ENCODE measurements around the gene MRPL47.

Gene MRPL47

DNA sequence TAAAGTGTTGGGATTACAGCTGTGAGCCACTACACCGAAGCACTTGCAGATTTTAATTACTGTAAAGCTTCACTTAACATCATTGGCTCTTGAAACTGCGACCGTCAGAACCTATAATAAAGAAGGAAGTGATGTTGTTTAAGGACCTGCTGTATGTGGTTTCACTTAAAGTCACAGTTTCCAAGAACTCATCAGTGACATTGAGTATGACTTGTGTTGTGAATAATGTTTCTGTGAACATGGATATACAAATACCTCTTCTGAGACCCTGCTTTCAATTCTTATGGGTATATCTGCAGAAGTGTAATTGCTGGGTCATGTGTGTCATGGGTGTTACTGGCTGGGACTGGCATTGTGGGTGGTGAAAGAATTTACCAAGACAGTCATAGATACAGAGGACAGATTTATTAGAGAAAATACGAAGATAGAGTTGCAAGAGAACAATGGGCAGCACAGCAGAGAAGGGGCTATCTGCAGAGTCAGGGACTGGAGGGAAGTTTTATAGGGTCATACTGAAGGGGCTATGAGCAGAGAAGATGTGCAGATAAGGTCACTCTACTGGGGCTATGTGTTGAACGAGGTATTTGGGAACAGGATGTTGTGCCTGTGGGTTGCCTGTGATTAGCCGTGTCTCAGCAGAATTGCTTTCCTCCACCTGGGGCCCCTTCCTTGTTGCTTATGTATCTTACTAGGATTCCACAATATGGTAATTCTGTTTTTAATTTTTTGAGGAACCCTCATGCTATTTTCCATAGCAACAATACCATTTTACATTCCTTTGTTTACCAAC is 4.7 kb upstream of the MRPL47 start:
- TF ChIP-seq, protein P1, sequence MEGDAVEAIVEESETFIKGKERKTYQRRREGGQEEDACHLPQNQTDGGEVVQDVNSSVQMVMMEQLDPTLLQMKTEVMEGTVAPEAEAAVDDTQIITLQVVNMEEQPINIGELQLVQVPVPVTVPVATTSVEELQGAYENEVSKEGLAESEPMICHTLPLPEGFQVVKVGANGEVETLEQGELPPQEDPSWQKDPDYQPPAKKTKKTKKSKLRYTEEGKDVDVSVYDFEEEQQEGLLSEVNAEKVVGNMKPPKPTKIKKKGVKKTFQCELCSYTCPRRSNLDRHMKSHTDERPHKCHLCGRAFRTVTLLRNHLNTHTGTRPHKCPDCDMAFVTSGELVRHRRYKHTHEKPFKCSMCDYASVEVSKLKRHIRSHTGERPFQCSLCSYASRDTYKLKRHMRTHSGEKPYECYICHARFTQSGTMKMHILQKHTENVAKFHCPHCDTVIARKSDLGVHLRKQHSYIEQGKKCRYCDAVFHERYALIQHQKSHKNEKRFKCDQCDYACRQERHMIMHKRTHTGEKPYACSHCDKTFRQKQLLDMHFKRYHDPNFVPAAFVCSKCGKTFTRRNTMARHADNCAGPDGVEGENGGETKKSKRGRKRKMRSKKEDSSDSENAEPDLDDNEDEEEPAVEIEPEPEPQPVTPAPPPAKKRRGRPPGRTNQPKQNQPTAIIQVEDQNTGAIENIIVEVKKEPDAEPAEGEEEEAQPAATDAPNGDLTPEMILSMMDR (IDR thresholded peaks at IDR 0.05; ENCODE audit: low read depth, low read length) = no peak
- H3K4me3 ChIP-seq (ENCODE audit: low read depth, low read length) = no peak overlapping the region

DNA sequence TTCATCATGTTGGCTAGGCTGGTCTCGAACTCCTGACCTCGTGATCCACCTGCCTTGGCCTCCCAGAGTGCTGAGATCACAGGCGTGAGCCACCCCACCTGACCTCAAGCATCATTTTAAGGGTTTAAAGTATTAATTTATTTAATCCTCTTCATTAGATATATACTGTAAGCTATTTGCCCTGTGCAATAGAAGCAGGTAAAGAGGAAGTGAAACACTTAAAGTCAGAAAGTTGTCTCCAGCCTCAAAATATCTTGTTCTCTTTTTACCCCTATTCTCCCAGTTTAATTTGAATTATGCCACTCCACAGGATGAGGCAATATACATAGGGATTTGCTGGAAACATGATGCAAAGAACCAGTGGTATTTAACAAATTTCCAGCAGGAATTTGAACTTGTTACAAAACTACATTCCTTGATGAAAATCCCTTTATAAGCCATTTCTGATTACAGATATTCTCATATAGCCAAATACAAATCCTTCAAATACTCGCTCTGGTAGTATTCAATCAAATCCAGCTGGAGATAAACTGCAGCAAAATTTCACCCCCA is 2.2 kb upstream of the MRPL47 start:
- TF ChIP-seq, protein P1 (IDR thresholded peaks at IDR 0.05; ENCODE audit: low read depth, low read length) = no peak
- no peak overlapping the region for H3K4me3 ChIP-seq (ENCODE audit: low read depth, low read length)

DNA sequence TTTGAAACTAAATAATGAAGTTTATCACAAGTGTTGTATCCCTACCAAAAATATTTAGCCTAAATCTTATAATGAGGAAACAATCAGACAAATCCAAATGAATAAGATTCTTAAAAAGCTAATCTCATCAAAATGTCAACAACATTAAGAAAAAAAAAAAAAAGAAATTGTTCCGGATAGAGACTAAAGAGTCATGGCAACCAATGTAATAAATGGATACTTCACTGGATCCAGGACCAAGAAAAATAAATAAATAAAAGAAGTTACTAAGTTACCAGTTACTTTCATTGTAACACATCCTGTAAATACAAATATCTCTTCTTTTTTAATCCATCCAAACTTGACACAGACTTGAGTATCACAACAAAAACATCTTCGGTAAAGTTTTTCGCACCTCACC is 607 bp downstream of the MRPL47 start:
- TF ChIP-seq, protein P1 (IDR thresholded peaks at IDR 0.05; ENCODE audit: low read depth, low read length) = no peak
- H3K4me3 ChIP-seq (ENCODE audit: low read depth, low read length) = peak overlapping the region; percentile 98

DNA sequence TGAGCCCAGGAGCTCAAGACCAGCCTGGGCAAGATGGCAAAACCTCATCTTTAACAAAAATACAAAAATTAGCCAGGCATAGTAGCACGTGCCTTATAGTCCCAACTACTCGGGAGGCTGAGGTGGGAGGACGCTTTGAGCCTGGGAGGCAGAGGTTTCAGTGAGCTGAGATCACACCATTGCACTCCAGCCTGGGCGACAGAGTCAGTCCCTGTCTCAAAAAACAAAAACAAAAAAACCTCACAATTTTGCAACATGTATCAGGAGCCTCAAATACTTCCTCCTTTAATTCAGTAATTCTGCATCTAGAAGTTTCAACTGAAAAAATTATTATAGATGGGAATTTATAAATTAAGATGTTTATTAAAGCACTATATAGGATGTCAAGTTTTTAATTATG is 1.1 kb downstream of the MRPL47 start:
- H3K4me3 ChIP-seq (ENCODE audit: low read depth, low read length) = peak overlapping the region; percentile 98

DNA sequence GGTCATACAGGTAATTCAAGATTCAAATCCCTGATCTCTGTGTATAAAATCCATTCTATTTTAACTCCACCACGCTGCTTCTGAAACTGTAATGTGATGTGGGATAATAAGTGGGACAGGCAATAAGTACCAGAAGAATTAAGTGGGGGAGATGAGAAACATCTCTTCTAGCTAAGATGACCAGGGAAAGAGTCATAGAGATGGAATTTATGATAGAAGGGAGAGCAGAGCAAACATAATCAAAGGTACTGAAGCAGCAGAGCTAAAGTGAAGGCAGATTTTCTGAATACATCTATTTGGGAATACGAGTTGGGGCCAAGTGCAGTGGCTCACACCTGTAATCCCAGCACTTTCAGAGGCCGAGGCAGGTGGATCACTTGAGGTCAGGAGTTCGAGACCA is 4.9 kb downstream of the MRPL47 start:
- TF ChIP-seq, protein P1 (IDR thresholded peaks at IDR 0.05; ENCODE audit: low read depth, low read length) = no peak

More for the DNA sequence above, 1.1 kb downstream of the MRPL47 start:
- TF ChIP-seq, protein P1 (IDR thresholded peaks at IDR 0.05; ENCODE audit: low read depth, low read length) = no peak

DNA sequence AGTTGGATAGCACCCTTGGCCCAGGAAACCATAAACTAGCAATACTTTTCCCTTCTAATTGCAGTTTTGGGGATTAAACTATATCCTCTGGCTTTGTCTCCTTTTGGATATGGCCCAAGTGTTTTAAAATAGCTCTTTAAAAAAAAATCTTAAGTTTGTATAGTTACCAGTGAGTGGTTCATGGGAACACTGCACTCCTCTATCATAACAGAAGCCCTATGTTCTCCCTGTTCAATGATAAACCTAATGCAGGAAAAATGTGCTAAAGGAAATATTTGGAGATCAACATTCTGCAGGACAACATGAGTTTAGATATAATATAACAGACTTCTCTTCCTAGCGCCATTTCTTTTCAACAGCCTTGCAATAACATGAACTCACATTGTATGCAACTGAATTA is 13.1 kb downstream of the MRPL47 start:
- no peak overlapping the region for H3K4me3 ChIP-seq (ENCODE audit: low read depth, low read length)
- TF ChIP-seq, protein P1 (IDR thresholded peaks at IDR 0.05; ENCODE audit: low read depth, low read length) = no peak

More for the DNA sequence above, 4.9 kb downstream of the MRPL47 start:
- no peak overlapping the region for H3K4me3 ChIP-seq (ENCODE audit: low read depth, low read length)

DNA sequence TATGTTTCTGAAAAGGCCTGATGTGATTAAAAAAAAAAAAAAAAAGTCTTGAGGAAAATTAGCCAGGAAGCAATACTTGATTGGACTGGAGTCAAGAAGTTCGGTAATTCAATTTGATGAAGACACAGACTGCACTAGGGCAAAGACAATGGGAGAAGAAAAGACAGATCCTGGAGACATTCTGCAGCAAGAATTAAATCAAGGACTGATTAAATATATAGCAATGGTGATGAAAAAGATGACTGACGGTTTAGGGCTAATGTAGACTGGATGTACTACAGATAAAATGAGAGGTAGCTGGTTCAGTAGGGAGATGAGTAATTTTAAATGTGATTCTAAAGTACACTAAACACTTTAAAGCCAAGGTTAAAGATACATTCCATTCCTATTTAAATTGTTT is 13.8 kb downstream of the MRPL47 start:
- H3K4me3 ChIP-seq (ENCODE audit: low read depth, low read length) = no peak overlapping the region
- TF ChIP-seq, protein P1 (IDR thresholded peaks at IDR 0.05; ENCODE audit: low read depth, low read length) = no peak

Measured in WI38 (cell line).